Right renal pelvis (tissue), 4 donors: ENCODE results near the gene ZNF512B. TPM values are rescaled to one million over a fixed set of nuclear protein-coding genes. Genes with fewer than 3 reads are reported as not detected.
"Not testable (repeated sequence)": the region's sequence is repeated elsewhere in the genome, so short reads cannot be mapped to it uniquely, and the experiment has no call there.

Experiments
- DNase-seq, 4 donors: peaks; one replicate each; pipeline ENCODE4 v3.0.0-alpha.2; 2013; ENCODE audit warnings: low read depth in 4 of 4, low spot score in 3 of 4, missing footprints in 1 of 4
- polyA plus RNA-seq, 4 donors: library from polyadenylated mRNA; unstranded; fragments of 120-200 nt; gene quantifications; one replicate each; pipeline ENCODE4 v1.2.1, GENCODE V29; 2013; ENCODE audit not compliant: insufficient read length in 4 of 4

The ZNF512B gene
- 10 to 100 TPM; 24.9 to 31.9 (median 26.1) TPM for polyA plus RNA-seq

- DNase-seq: no peak
Measured at GRCh38 chr20:63969838-63970713, at the start of gene ZNF512B. ZNF512B (minus strand) TSS chr20:63969930; CDS start chr20:63967950, 1,980 bp downstream.

- no peak for DNase-seq
Measured at GRCh38 chr20:64015635-64016034, 45.9 kb upstream of the ZNF512B start.

- not testable (repeated sequence) for DNase-seq
Measured at GRCh38 chr20:64012385-64013154, 42.8 kb upstream of the ZNF512B start.

GRCh38 chr20:64011366-64011779 is 41.6 kb upstream of the ZNF512B start:
- no peak for DNase-seq

GRCh38 chr20:64010711-64011237 is 41.0 kb upstream of the ZNF512B start:
- no peak for DNase-seq

- no peak for DNase-seq
Measured at GRCh38 chr20:64009811-64010387, 40.2 kb upstream of the ZNF512B start.

GRCh38 chr20:64006902-64007301 is 37.2 kb upstream of the ZNF512B start:
- DNase-seq: no peak

GRCh38 chr20:64006490-64006889 is 36.8 kb upstream of the ZNF512B start:
- DNase-seq: no peak

- DNase-seq: no peak
Measured at GRCh38 chr20:64005394-64005793, 35.7 kb upstream of the ZNF512B start.

GRCh38 chr20:64003960-64004725 is 34.4 kb upstream of the ZNF512B start:
- no peak for DNase-seq

- DNase-seq: no peak
Measured at GRCh38 chr20:64001607-64002011, 31.9 kb upstream of the ZNF512B start.

GRCh38 chr20:64000906-64001305 is 31.2 kb upstream of the ZNF512B start:
- DNase-seq: no peak

GRCh38 chr20:63982937-63983336 is 13.2 kb upstream of the ZNF512B start:
- no peak for DNase-seq

GRCh38 chr20:63980806-63981728 is 11.3 kb upstream of the ZNF512B start, which contains the start of gene PRPF6:
PRPF6 (plus strand) TSS chr20:63981132; CDS start chr20:63981246, 114 bp downstream.
- peak; percentile 87 to 92 (median 90) for DNase-seq

GRCh38 chr20:63980317-63980805 is 10.6 kb upstream of the ZNF512B start:
- DNase-seq: no peak

GRCh38 chr20:63979557-63980316 is 10.0 kb upstream of the ZNF512B start, which contains the start of gene SAMD10:
SAMD10 (minus strand) TSS chr20:63979642; CDS start chr20:63979467, 175 bp downstream.
- no peak for DNase-seq

GRCh38 chr20:63979229-63979556 is 9.5 kb upstream of the ZNF512B start:
- no peak for DNase-seq
